CD14-positive monocyte (primary cell): ENCODE results near the gene ZBTB17. TPM values are rescaled to one million over a fixed set of nuclear protein-coding genes. Genes with fewer than 3 reads are reported as not detected.
A peak's percentile ranks its signal among the peaks of the same experiment; 100 is the strongest.

Experiments
- DNase-seq, 3 donors: peaks; one replicate each; pipeline ENCODE4 v3.0.0-alpha.2; 2011 to 2022
- H2AFZ ChIP-seq: 2 replicates; pipeline ENCODE4 v1.6.0; 2012; ENCODE audit warnings: mild to moderate bottlenecking, low read depth, low read length, inconsistent platforms; ENCODE audit not compliant: insufficient read depth, poor library complexity, severe bottlenecking
- H3K27ac ChIP-seq, 2 donors: 1 replicate in 1 of 2; 2 replicates in 1 of 2; pipeline ENCODE4 v1.5.1; 2012 to 2013; ENCODE audit warnings: low read length in 2 of 2, control low read depth in 1 of 2, inconsistent platforms in 1 of 2, low read depth in 1 of 2, mild to moderate bottlenecking in 1 of 2
- H3K27me3 ChIP-seq, 2 donors: one replicate each; pipeline versions ENCODE4 v1.6.0 to v1.6.1; 2011 to 2013; ENCODE audit warnings: low read length in 2 of 2; ENCODE audit not compliant: control insufficient read depth in 2 of 2, insufficient read depth in 2 of 2
- H3K36me3 ChIP-seq, 2 donors: replicated peaks in 1 of 2; 1 replicate in 1 of 2; 2 replicates in 1 of 2; pipeline versions ENCODE4 v1.5.1 to v1.6.1; 2012 to 2013; ENCODE audit warnings: low read length in 2 of 2, control low read depth in 1 of 2, inconsistent platforms in 1 of 2, mild to moderate bottlenecking in 1 of 2; ENCODE audit not compliant: insufficient read depth in 2 of 2, control insufficient read depth in 1 of 2
- H3K4me1 ChIP-seq, 2 donors: 1 replicate in 1 of 2; 2 replicates in 1 of 2; pipeline versions ENCODE4 v1.5.1 to v1.6.1; 2012 to 2013; ENCODE audit warnings: low read length in 2 of 2, control low read depth in 1 of 2, inconsistent platforms in 1 of 2, mild to moderate bottlenecking in 1 of 2, moderate library complexity in 1 of 2; ENCODE audit not compliant: insufficient read depth in 2 of 2, control insufficient read depth in 1 of 2
- H3K4me2 ChIP-seq: replicated peaks from 2 replicates; pipeline ENCODE3; 2012; ENCODE audit warnings: low read length, moderate library complexity, mild to moderate bottlenecking; ENCODE audit not compliant: poor library complexity, severe bottlenecking; ENCODE audit errors: extremely low read depth
- H3K4me3 ChIP-seq, 3 experiments: fragments of 200-600 bp in 1 of 3; sonication (generic) in 1 of 3; replicated peaks in 1 of 3; 1 replicate in 2 of 3; 2 replicates in 1 of 3; pipeline ENCODE4 v1.5.1; 2011 to 2013; ENCODE audit warnings: low read length in 3 of 3, mild to moderate bottlenecking in 3 of 3, control low read depth in 2 of 3, low read depth in 2 of 3, inconsistent platforms in 1 of 3, moderate library complexity in 1 of 3
- H3K79me2 ChIP-seq: 2 replicates; pipeline ENCODE4 v1.6.0; 2012; ENCODE audit warnings: mild to moderate bottlenecking, control low read depth, inconsistent platforms, low read length, moderate library complexity; ENCODE audit not compliant: insufficient read depth
- H3K9ac ChIP-seq: 2 replicates; pipeline ENCODE4 v1.6.0; 2017; ENCODE audit warnings: low read length, mild to moderate bottlenecking; ENCODE audit not compliant: insufficient read depth, poor library complexity, severe bottlenecking
- H3K9me3 ChIP-seq, 2 donors: replicated peaks in 1 of 2; 1 replicate in 1 of 2; 2 replicates in 1 of 2; pipeline versions ENCODE4 v1.5.1 to v1.6.1; 2012 to 2013; ENCODE audit warnings: low read length in 2 of 2, control low read depth in 1 of 2; ENCODE audit not compliant: control insufficient read depth in 1 of 2, insufficient read depth in 1 of 2
- H4K20me1 ChIP-seq: 2 replicates; pipeline ENCODE4 v1.6.0; 2012; ENCODE audit warnings: mild to moderate bottlenecking, low read length, control low read depth, moderate library complexity; ENCODE audit not compliant: insufficient read depth
- H3K27ac Mint-ChIP-seq, 7 donors: one replicate each; pipeline ENCODE4 v1.8.0; 2020; ENCODE audit warnings: mild to moderate bottlenecking in 7 of 7, mixed read lengths in 7 of 7, moderate library complexity in 6 of 7, inconsistent platforms in 2 of 7
- H3K27me3 Mint-ChIP-seq, 3 donors: one replicate each; pipeline ENCODE4 v1.8.0; 2021 to 2022; ENCODE audit warnings: low read depth in 3 of 3, mild to moderate bottlenecking in 3 of 3, mixed read lengths in 3 of 3, moderate library complexity in 3 of 3, inconsistent platforms in 1 of 3
- H3K36me3 Mint-ChIP-seq, 2 donors: one replicate each; pipeline ENCODE4 v1.8.0; 2020; ENCODE audit warnings: mixed read lengths in 2 of 2, inconsistent platforms in 1 of 2, mild to moderate bottlenecking in 1 of 2
- H3K4me1 Mint-ChIP-seq: one replicate; pipeline ENCODE4 v1.8.0; 2020; ENCODE audit warnings: mild to moderate bottlenecking, mixed read lengths
- H3K4me3 Mint-ChIP-seq, 2 donors: one replicate each; pipeline ENCODE4 v1.8.0; 2020; ENCODE audit warnings: mild to moderate bottlenecking in 2 of 2, mixed read lengths in 2 of 2, moderate library complexity in 1 of 2
- H3K9me3 Mint-ChIP-seq, 7 donors: one replicate each; pipeline ENCODE4 v1.8.0; 2020 to 2022; ENCODE audit warnings: mixed read lengths in 7 of 7, mild to moderate bottlenecking in 6 of 7, moderate library complexity in 6 of 7, inconsistent platforms in 2 of 7
- CTCF ChIP-seq: fragments of 200-600 bp; IDR thresholded peaks from one replicate; pipeline ENCODE4 v1.8.0; 2022; ENCODE audit warnings: antibody characterized with exemption, mild to moderate bottlenecking
- WGBS: methylation state at CpG from one replicate; pipeline ENCODE4 v1.1.5; 2013; ENCODE audit warnings: missing lambda C conversion rate; ENCODE audit not compliant: insufficient coverage; 5-methylcytosine and 5-hydroxymethylcytosine counted together
- intact Hi-C, 2 donors: fragments of 100-400 bp; cut with micrococcal nuclease; formaldehyde crosslinking; loops; one replicate each; pipeline versions ENCODE4 v1.15.0 to v1.15.1; 2023
- polyA plus RNA-seq, 3 donors: library from polyadenylated mRNA; depleted of rRNA in 1 of 3; unstranded in 2 of 3; stranded (reverse) in 1 of 3; fragments of 300-500 nt in 2 of 3; fragments of >200 nt in 1 of 3; fragmentation: Illumina TruSeq in 2 of 3; gene quantifications; 1 replicate in 2 of 3; 2 replicates in 1 of 3; pipeline ENCODE4 v1.2.3, GENCODE V29; 2012 to 2021

Gene ZBTB17
- polyA plus RNA-seq, 3 donors, result 2.8 to 93.3 (median 7.6) TPM

- Histone ChIP-seq H2AFZ (no peak overlapping the region), H3K9me3 (no peaks in the 10 kb centered on the region), H3K4me3 (no peak overlapping the region), H3K4me1 (peaks cover 0 to 3% of the 10 kb centered on the region in 2 donors), H3K79me2 (peaks cover 7% of the 10 kb centered on the region), H3K36me3 (peaks cover 95 to 100% of the 10 kb centered on the region in 2 donors), H4K20me1 (peaks cover 93% of the 10 kb centered on the region), H3K27me3 (no peaks in the 10 kb centered on the region), H3K9ac (no peak overlapping the region), H3K27ac (peak overlapping the region in 1 of 2 donors; percentile 31), H3K4me2 (no peak overlapping the region)
- intact Hi-C loops, result loop anchor here in 1 of 2 donors (5.0 kb wide), 1 partner anchor 50 kb away; no protein-coding TSS in a partner anchor
- no peak for DNase-seq
- Mint-ChIP-seq H3K27me3 (no peaks in the 10 kb centered on the region), H3K9me3 (no peaks in the 10 kb centered on the region), H3K27ac (peak overlapping the region in 3 of 7 donors; percentile 65 to 79 (median 78)), H3K4me3 (no peak overlapping the region), H3K36me3 (peaks cover 78 to 98% of the 10 kb centered on the region in 2 donors), H3K4me1 (no peaks in the 10 kb centered on the region)
- 88% methylated on average over 10 of the region's 18 CpGs for WGBS
- TF ChIP-seq CTCF, result no peak
Observed at GRCh38 chr1:15942661-15943327, 33.1 kb downstream of the ZBTB17 start.

GRCh38 chr1:15941899-15942660 lies 33.8 kb downstream of the ZBTB17 start:
- Mint-ChIP-seq H3K36me3 (peaks cover 78 to 98% of the 10 kb centered on the region in 2 donors), H3K27me3 (peaks cover 0 to 4% (median 0%) of the 10 kb centered on the region in 3 donors), H3K4me3 (no peak overlapping the region), H3K4me1 (peaks cover 4% of the 10 kb centered on the region), H3K27ac (peak overlapping the region in 5 of 7 donors; percentile 35 to 82 (median 65)), H3K9me3 (no peaks in the 10 kb centered on the region)
- Histone ChIP-seq H3K4me2 (no peak overlapping the region), H3K27ac (peak overlapping the region in 1 of 2 donors; percentile 58), H3K4me1 (no peaks in the 10 kb centered on the region), H3K9me3 (no peaks in the 10 kb centered on the region), H2AFZ (no peak overlapping the region), H3K36me3 (peaks cover 96 to 100% of the 10 kb centered on the region in 2 donors), H4K20me1 (peaks cover 93% of the 10 kb centered on the region), H3K4me3 (no peak overlapping the region), H3K27me3 (no peaks in the 10 kb centered on the region), H3K79me2 (peaks cover under 1% of the 10 kb centered on the region), H3K9ac (no peak overlapping the region)
- no peak for TF ChIP-seq CTCF
- DNase-seq, result no peak
- intact Hi-C loops, result loop anchor here in 1 of 2 donors (5.0 kb wide), 1 partner anchor 50 kb away; no protein-coding TSS in a partner anchor
- WGBS, result 95% methylated on average over 29 of the region's 32 CpGs
